IMR-90 (cell line): ENCODE measurements around the gene ENPP7. TPM values are rescaled to one million over a fixed set of nuclear protein-coding genes. Genes with fewer than 3 reads are reported as not detected.

Source experiments
- ATAC-seq: fragments of 200-7000 bp; cut with Tn5 transposase; 2 replicates; pipeline ENCODE4 v1.9.1; 2020; ENCODE audit warnings: low read depth, mild to moderate bottlenecking, moderate library complexity
- BruUV-seq: library from RNA; stranded (reverse); fragments of 400-500 nt; replicated peaks from 2 replicates; lab custom pipeline; 2021; lab: Mats Ljungman, UMichigan
- CTCF ChIA-PET: fragments of 300-600 bp; formaldehyde crosslinking; extraction: SDS; loops from one replicate; lab custom pipeline; 2021; ENCODE audit warnings: antibody characterized with exemption; lab: Yijun Ruan, JAX
- POLR2A ChIA-PET: fragments of 300-600 bp; sonication (Branson Sonifier 250); formaldehyde crosslinking; loops from one replicate; lab custom pipeline; 2022; ENCODE audit warnings: antibody characterized with exemption; ENCODE audit not compliant: unreplicated experiment; lab: Charles Lee
- DNase-seq: peaks from one replicate; pipeline ENCODE4 v3.0.0; 2013
- H2AFZ ChIP-seq: replicated peaks from 2 replicates; pipeline ENCODE3; 2013; ENCODE audit warnings: low read length, mild to moderate bottlenecking; ENCODE audit not compliant: poor library complexity
- H2AK5ac ChIP-seq: 2 replicates; pipeline ENCODE4 v1.6.1; 2013; ENCODE audit warnings: low read depth, low read length, inconsistent platforms
- H2AK9ac ChIP-seq: replicated peaks from 2 replicates; pipeline ENCODE3; 2013; ENCODE audit warnings: mild to moderate bottlenecking, low read depth, low read length, moderate library complexity; ENCODE audit not compliant: poor library complexity
- H2BK120ac ChIP-seq: 2 replicates; pipeline ENCODE4 v1.6.1; 2013; ENCODE audit warnings: low read depth, low read length, inconsistent platforms
- H2BK15ac ChIP-seq: 3 replicates; pipeline ENCODE4 v1.6.1; 2013; ENCODE audit warnings: low read depth, low read length, inconsistent platforms
- H2BK20ac ChIP-seq: 2 replicates; pipeline ENCODE4 v1.6.1; 2013; ENCODE audit warnings: low read depth, mild to moderate bottlenecking, inconsistent platforms, low read length, moderate library complexity
- H2BK5ac ChIP-seq: 2 replicates; pipeline ENCODE4 v1.6.1; 2013; ENCODE audit warnings: mild to moderate bottlenecking, low read depth, low read length, inconsistent platforms; ENCODE audit not compliant: poor library complexity, severe bottlenecking
- H3K14ac ChIP-seq: replicated peaks from 2 replicates; pipeline ENCODE4 v1.6.1; 2013; ENCODE audit warnings: low read depth, low read length, inconsistent platforms
- H3K18ac ChIP-seq: 2 replicates; pipeline ENCODE4 v1.6.1; 2013; ENCODE audit warnings: low read depth, low read length, control low read depth
- H3K23ac ChIP-seq: 2 replicates; pipeline ENCODE4 v1.6.1; 2013; ENCODE audit warnings: low read depth, low read length, inconsistent platforms
- H3K27ac ChIP-seq: 2 replicates; pipeline ENCODE4 v1.5.1; 2013; ENCODE audit warnings: mild to moderate bottlenecking, control low read depth, low read length; ENCODE audit not compliant: insufficient read depth
- H3K27me3 ChIP-seq: 2 replicates; pipeline ENCODE4 v1.6.1; 2013; ENCODE audit warnings: low read length; ENCODE audit not compliant: control insufficient read depth, insufficient read depth
- H3K36me3 ChIP-seq: 2 replicates; pipeline ENCODE4 v1.6.1; 2013; ENCODE audit warnings: low read length, mixed read lengths; ENCODE audit not compliant: control insufficient read depth, insufficient read depth
- H3K4ac ChIP-seq: 2 replicates; pipeline ENCODE4 v1.6.1; 2013; ENCODE audit warnings: low read depth, low read length, inconsistent platforms
- H3K4me1 ChIP-seq: 2 replicates; pipeline ENCODE4 v1.6.1; 2013; ENCODE audit warnings: low read length, mixed read lengths; ENCODE audit not compliant: control insufficient read depth, insufficient read depth
- H3K4me2 ChIP-seq: 2 replicates; pipeline ENCODE4 v1.6.1; 2013; ENCODE audit warnings: low read depth, mild to moderate bottlenecking, control low read depth, low read length, moderate library complexity
- H3K4me3 ChIP-seq: 2 replicates; pipeline ENCODE4 v1.5.1; 2013; ENCODE audit warnings: low read depth, mild to moderate bottlenecking, control low read depth, low read length, moderate library complexity; ENCODE audit not compliant: insufficient read depth
- H3K56ac ChIP-seq: 2 replicates; pipeline ENCODE4 v1.6.1; 2013; ENCODE audit warnings: low read length, inconsistent platforms; ENCODE audit not compliant: insufficient read depth; ENCODE audit errors: extremely low read depth
- H3K79me1 ChIP-seq, 2 experiments: 2 replicates each; pipeline ENCODE4 v1.6.1; 2013; ENCODE audit warnings: low read length in 2 of 2, inconsistent platforms in 1 of 2, low read depth in 1 of 2
- H3K9ac ChIP-seq: 2 replicates; pipeline ENCODE4 v1.6.1; 2013; ENCODE audit warnings: low read depth, low read length, control low read depth
- H3K9me1 ChIP-seq: 2 replicates; pipeline ENCODE4 v1.6.1; 2013; ENCODE audit warnings: low read length, inconsistent platforms; ENCODE audit not compliant: insufficient read depth
- H3K9me3 ChIP-seq: 2 replicates; pipeline ENCODE4 v1.6.1; 2013; ENCODE audit warnings: low read length; ENCODE audit not compliant: control insufficient read depth, insufficient read depth
- H4K20me1 ChIP-seq: 2 replicates; pipeline ENCODE4 v1.6.1; 2013; ENCODE audit warnings: low read length, inconsistent platforms; ENCODE audit not compliant: insufficient read depth
- H4K5ac ChIP-seq: 2 replicates; pipeline ENCODE4 v1.6.1; 2013; ENCODE audit warnings: mild to moderate bottlenecking, low read depth, low read length, control low read depth
- H4K8ac ChIP-seq, 2 experiments: 2 replicates each; pipeline ENCODE4 v1.6.1; 2013; ENCODE audit warnings: low read depth in 2 of 2, low read length in 2 of 2, control low read depth in 1 of 2, inconsistent platforms in 1 of 2
- H4K91ac ChIP-seq: 2 replicates; pipeline ENCODE4 v1.6.1; 2013; ENCODE audit warnings: low read depth, low read length, inconsistent platforms; ENCODE audit not compliant: insufficient read depth
- BHLHE40 ChIP-seq: fragments of 150-350 bp; IDR thresholded peaks from 2 replicates; pipeline ENCODE4 v1.6.1; 2016; ENCODE audit warnings: mild to moderate bottlenecking, low read depth, low read length
- CHD1 ChIP-seq: IDR thresholded peaks from 2 replicates; pipeline ENCODE4 v1.6.1; 2012; ENCODE audit warnings: low read depth, low read length, improper control_type of control experiment
- FOS ChIP-seq: fragments of 150-350 bp; IDR thresholded peaks from 2 replicates; pipeline ENCODE4 v1.6.1; 2016; ENCODE audit warnings: low read depth, low read length
- MAFK ChIP-seq: IDR thresholded peaks from 2 replicates; pipeline ENCODE4 v1.6.1; 2012; ENCODE audit warnings: low read depth, low read length, improper control_type of control experiment
- MAZ ChIP-seq: IDR thresholded peaks from 2 replicates; pipeline ENCODE4 v1.6.1; 2012; ENCODE audit warnings: low read depth, mild to moderate bottlenecking, low read length, improper control_type of control experiment, moderate library complexity, borderline replicate concordance
- MXI1 ChIP-seq: IDR thresholded peaks from 2 replicates; pipeline ENCODE4 v1.6.1; 2012; ENCODE audit warnings: low read depth, mild to moderate bottlenecking, low read length, moderate library complexity, borderline replicate concordance
- RAD21 ChIP-seq: IDR thresholded peaks from 2 replicates; pipeline ENCODE4 v1.6.1; 2012; ENCODE audit warnings: low read length, improper control_type of control experiment
- RCOR1 ChIP-seq: IDR thresholded peaks from 2 replicates; pipeline ENCODE4 v1.6.1; 2012; ENCODE audit warnings: mild to moderate bottlenecking, low read length, improper control_type of control experiment; ENCODE audit not compliant: insufficient replicate concordance
- RFX5 ChIP-seq: IDR thresholded peaks from 2 replicates; pipeline ENCODE4 v1.8.0; 2012; ENCODE audit warnings: low read depth, mild to moderate bottlenecking, low read length, moderate library complexity
- SMC3 ChIP-seq: fragments of 150-350 bp; IDR thresholded peaks from 2 replicates; pipeline ENCODE4 v1.6.1; 2016; ENCODE audit warnings: low read depth, mild to moderate bottlenecking, antibody characterized with exemption, low read length, moderate library complexity
- WGBS, 2 experiments: methylation state at CpG; one replicate each; pipeline versions ENCODE4 v1.1.5 to v1.1.7; 2013; ENCODE audit warnings: missing lambda C conversion rate in 2 of 2; ENCODE audit not compliant: insufficient read length in 1 of 2; ENCODE audit errors: extremely low coverage in 2 of 2; 5-methylcytosine and 5-hydroxymethylcytosine counted together
- dilution Hi-C: fragments of 300-500 bp; cut with HindIII; formaldehyde crosslinking; loops from one replicate; pipeline ENCODE4 v1.14.3; 2018; ENCODE audit warnings: low sequenced_read_pairs; ENCODE audit not compliant: unreplicated experiment
- in situ Hi-C: fragments of 300-500 bp; cut with MboI; formaldehyde crosslinking; loops from 3 replicates; pipeline ENCODE4 v1.14.3; 2019; ENCODE audit warnings: low sequenced_read_pairs, inconsistent platforms, mixed read lengths
- intact Hi-C: fragments of 100-400 bp; cut with micrococcal nuclease; formaldehyde crosslinking; loops from 2 replicates; pipeline ENCODE4 v1.10.0; 2022
- polyA plus RNA-seq, 3 experiments: library from polyadenylated mRNA; depleted of rRNA; stranded (reverse); fragments of >200 nt; gene quantifications; 2 replicates each; pipeline ENCODE4 v1.2.3, GENCODE V29; 2012; ENCODE audit warnings: low replicate concordance in 1 of 3
- total RNA-seq: library from RNA; depleted of rRNA; stranded (reverse); fragments of >200 nt; gene quantifications from 2 replicates; pipeline ENCODE4 v1.2.3, GENCODE V29; 2012

Gene ENPP7
- total and polyA plus RNA-seq, 2 of the 4 experiments (the other 2 are of a cell fraction), result not detected

DNA sequence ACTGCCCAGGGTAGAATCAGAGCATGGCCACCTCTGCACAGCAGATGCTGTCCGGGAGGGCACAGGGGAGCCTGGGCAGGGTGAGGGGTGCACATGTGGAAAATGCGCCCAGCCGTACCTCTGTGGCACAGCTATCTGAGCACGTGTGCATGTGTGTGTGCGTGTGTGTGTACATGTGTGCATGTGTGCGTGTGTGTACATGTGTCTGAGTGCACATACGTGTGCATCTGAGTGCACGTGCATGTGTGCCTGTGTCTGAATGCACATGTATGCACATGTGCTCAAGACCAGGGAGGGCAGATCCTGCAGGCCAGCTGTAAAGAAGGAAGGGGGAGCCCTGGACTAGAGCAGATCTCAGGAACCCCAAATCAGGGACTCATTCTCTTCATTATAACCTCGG is 37.3 kb upstream of the ENPP7 start:
- BruUV-seq, result no TSS peak
- no peak overlapping the region for H2AFZ ChIP-seq
- no peak overlapping the region for H3K18ac ChIP-seq
- no peak for TF ChIP-seq RCOR1
- TF ChIP-seq RAD21, result no peak
- TF ChIP-seq BHLHE40, result no peak
- no peak for TF ChIP-seq RFX5
- TF ChIP-seq CHD1, result no peak
- TF ChIP-seq FOS, result no peak
- no peak for TF ChIP-seq MXI1
- TF ChIP-seq MAZ, result no peak
- no peak for TF ChIP-seq SMC3
- no peak for TF ChIP-seq MAFK
- H4K8ac ChIP-seq, result no peak overlapping the region
- no peak overlapping the region for H3K27ac ChIP-seq
- no peak overlapping the region for H3K4me2 ChIP-seq
- no peak for DNase-seq
- no peak overlapping the region for H3K9ac ChIP-seq
- CTCF ChIA-PET, result no interaction called here
- no peak overlapping the region for H2AK9ac ChIP-seq
- H3K4me1 ChIP-seq, result no peaks in the 10 kb centered on the region
- no peak overlapping the region for H2AK5ac ChIP-seq
- no peak overlapping the region for H2BK20ac ChIP-seq
- H2BK15ac ChIP-seq, result no peak overlapping the region
- no peak overlapping the region for H3K4ac ChIP-seq
- H3K56ac ChIP-seq, result no peak overlapping the region
- in situ Hi-C loops, result no loop called here
- H3K9me1 ChIP-seq, result peaks cover 3% of the 10 kb centered on the region; the same call in 1 of the 2 replicates
- H4K91ac ChIP-seq, result no peak overlapping the region
- no peak for ATAC-seq
- H4K20me1 ChIP-seq, result no peaks in the 10 kb centered on the region
- intact Hi-C loops, result no loop called here
- no peaks in the 10 kb centered on the region for H3K9me3 ChIP-seq
- peaks cover 39% of the 10 kb centered on the region; the same call in 1 of the 2 replicates for H3K27me3 ChIP-seq
- POLR2A ChIA-PET, result no interaction called here
- no peak overlapping the region for H4K5ac ChIP-seq
- dilution Hi-C loops, result no loop called here
- H3K4me3 ChIP-seq, result no peak overlapping the region
- no peak overlapping the region for H3K23ac ChIP-seq
- H2BK120ac ChIP-seq, result no peak overlapping the region
- no peaks in the 10 kb centered on the region for H3K36me3 ChIP-seq
- H2BK5ac ChIP-seq, result no peak overlapping the region
- 58% methylated on average over 4 of the region's 9 CpGs; no CpG with 5 or more reads in 1 of the 2 experiments for WGBS, 2 experiments
- H3K79me1 ChIP-seq, result no peaks in the 10 kb centered on the region
- H3K14ac ChIP-seq, result no peak overlapping the region
